CD4-positive, alpha-beta T cell (primary cell): Measurements from ENCODE around the gene KCNMA1. TPM values are rescaled to one million over a fixed set of nuclear protein-coding genes. Genes with fewer than 3 reads are reported as not detected.

Source experiments
- ATAC-seq: fragments of 200-7000 bp; cut with Tn5 transposase; one replicate; pipeline ENCODE4 v1.10.0; 2022; ENCODE audit warnings: mild to moderate bottlenecking; ENCODE audit not compliant: poor library complexity
- CTCF ChIA-PET: fragments of 350-600 bp; sonication (Branson Sonifier 250); formaldehyde crosslinking; loops from one replicate; lab custom pipeline; 2021; ENCODE audit warnings: antibody characterized with exemption, inconsistent platforms; lab: Charles Lee
- POLR2A ChIA-PET: fragments of 350-600 bp; sonication (Branson Sonifier 250); formaldehyde crosslinking; loops from one replicate; lab custom pipeline; 2021; ENCODE audit warnings: antibody characterized with exemption, inconsistent platforms; lab: Charles Lee
- DNase-seq, 14 experiments: peaks; one replicate each; pipeline ENCODE4 v3.0.0-alpha.2; 2013 to 2020; ENCODE audit warnings: mixed read lengths in 2 of 14
- H3K27ac ChIP-seq, 2 donors: one replicate each; pipeline versions ENCODE4 v1.5.1 to v1.7.0; 2013; ENCODE audit warnings: low read length in 2 of 2, low read depth in 1 of 2, mild to moderate bottlenecking in 1 of 2
- H3K27me3 ChIP-seq, 2 experiments: 1 replicate in 1 of 2; 2 replicates in 1 of 2; pipeline versions ENCODE4 v1.6.1 to v1.7.0; 2013; ENCODE audit warnings: low read length in 2 of 2, control low read depth in 1 of 2, mild to moderate bottlenecking in 1 of 2, moderate library complexity in 1 of 2; ENCODE audit not compliant: insufficient read depth in 2 of 2, control insufficient read depth in 1 of 2
- H3K36me3 ChIP-seq: one replicate; pipeline ENCODE4 v1.6.1; 2013; ENCODE audit warnings: low read length, control low read depth; ENCODE audit not compliant: insufficient read depth
- H3K4me1 ChIP-seq: one replicate; pipeline ENCODE4 v1.6.1; 2013; ENCODE audit warnings: low read length, control low read depth; ENCODE audit not compliant: insufficient read depth
- H3K4me3 ChIP-seq: one replicate; pipeline ENCODE4 v1.5.1; 2013; ENCODE audit warnings: mild to moderate bottlenecking, low read length, moderate library complexity
- H3K9me3 ChIP-seq, 2 experiments: 1 replicate in 1 of 2; 2 replicates in 1 of 2; pipeline versions ENCODE4 v1.6.1 to v1.7.0; 2013; ENCODE audit warnings: low read length in 2 of 2, mild to moderate bottlenecking in 2 of 2, control low read depth in 1 of 2, moderate library complexity in 1 of 2; ENCODE audit not compliant: control insufficient read depth in 1 of 2, insufficient read depth in 1 of 2
- H3K27ac Mint-ChIP-seq: one replicate; pipeline ENCODE4 v1.8.0; 2020; ENCODE audit warnings: mixed read lengths
- H3K27me3 Mint-ChIP-seq: one replicate; pipeline ENCODE4 v1.8.0; 2021; ENCODE audit warnings: mixed read lengths
- H3K36me3 Mint-ChIP-seq: one replicate; pipeline ENCODE4 v1.8.0; 2021; ENCODE audit warnings: low read depth, mixed read lengths
- H3K4me1 Mint-ChIP-seq: one replicate; pipeline ENCODE4 v1.8.0; 2021; ENCODE audit warnings: low read depth, mixed read lengths
- H3K4me3 Mint-ChIP-seq: one replicate; pipeline ENCODE4 v1.8.0; 2020; ENCODE audit warnings: mild to moderate bottlenecking, mixed read lengths
- H3K9me3 Mint-ChIP-seq: one replicate; pipeline ENCODE4 v1.8.0; 2020; ENCODE audit warnings: mixed read lengths
- CTCF ChIP-seq: fragments of 200-600 bp; IDR thresholded peaks from one replicate; pipeline ENCODE4 v1.8.0; 2022; ENCODE audit warnings: antibody characterized with exemption, mild to moderate bottlenecking
- intact Hi-C, 2 experiments: fragments of 100-400 bp; cut with DNase I in 1 of 2; cut with micrococcal nuclease in 1 of 2; formaldehyde crosslinking; loops; one replicate each; pipeline versions ENCODE4 v1.15.1 to v1.9.0; 2023 to 2025; cut with DNase I, micrococcal nuclease
- total RNA-seq, 174 experiments: library from RNA in 2 of 174; stranded (reverse) in 2 of 174; gene quantifications; one replicate each; pipeline ENCODE4 v1.2.3 and lab custom pipeline; 2021 to 2026

The KCNMA1 gene
- total RNA-seq, 2 experiments from 2014 or later: not detected

GRCh38 chr10:77601488-77601887 lies 36.1 kb downstream of the KCNMA1 start:
- no peak for ATAC-seq
- CTCF ChIA-PET: no interaction called here

GRCh38 chr10:77600640-77601039 lies 37.0 kb downstream of the KCNMA1 start:
- Mint-ChIP-seq H3K4me3 (no peak overlapping the region), H3K9me3 (no peaks in the 10 kb centered on the region), H3K36me3 (no peaks in the 10 kb centered on the region), H3K27me3 (no peaks in the 10 kb centered on the region), H3K4me1 (peaks cover 5% of the 10 kb centered on the region), H3K27ac (no peak overlapping the region)
- Histone ChIP-seq H3K4me3 (no peak overlapping the region), H3K9me3 (peaks cover 0 to 5% of the 10 kb centered on the region in 2 experiments), H3K27ac (no peak overlapping the region), H3K27me3 (peaks cover 0 to 2% of the 10 kb centered on the region in 2 experiments), H3K4me1 (no peaks in the 10 kb centered on the region), H3K36me3 (no peaks in the 10 kb centered on the region)
- no peak for ATAC-seq
- intact Hi-C loops: no loop called here
- no peak for DNase-seq
- ChIA-PET POLR2A (no interaction called here), CTCF (no interaction called here)
- no peak for TF ChIP-seq CTCF

More at GRCh38 chr10:77601488-77601887, 36.1 kb downstream of the KCNMA1 start:
- Mint-ChIP-seq H3K4me1 (peaks cover 5% of the 10 kb centered on the region), H3K27me3 (no peaks in the 10 kb centered on the region), H3K27ac (no peak overlapping the region), H3K4me3 (no peak overlapping the region), H3K9me3 (no peaks in the 10 kb centered on the region), H3K36me3 (no peaks in the 10 kb centered on the region)
- DNase-seq: no peak
- no peaks in the 10 kb centered on the region for H3K4me1 ChIP-seq
- no peaks in the 10 kb centered on the region for H3K36me3 ChIP-seq
- H3K27me3 ChIP-seq: peaks cover 0 to 2% of the 10 kb centered on the region in 2 experiments
- POLR2A ChIA-PET: no interaction called here
- TF ChIP-seq CTCF: no peak
- peaks cover 0 to 5% of the 10 kb centered on the region in 2 experiments for H3K9me3 ChIP-seq
- intact Hi-C loops: no loop called here
- H3K27ac ChIP-seq: no peak overlapping the region
- H3K4me3 ChIP-seq: no peak overlapping the region

GRCh38 chr10:77599651-77600050 lies 38.0 kb downstream of the KCNMA1 start:
- H3K27me3 Mint-ChIP-seq: no peaks in the 10 kb centered on the region
- H3K36me3 Mint-ChIP-seq: no peaks in the 10 kb centered on the region
- no peak overlapping the region for H3K4me3 ChIP-seq
- ATAC-seq (no peak), DNase-seq (no peak)
- intact Hi-C loops: no loop called here
- H3K9me3 Mint-ChIP-seq: no peaks in the 10 kb centered on the region
- H3K9me3 ChIP-seq: peaks cover 0 to 5% of the 10 kb centered on the region in 2 experiments
- no peak overlapping the region for H3K4me3 Mint-ChIP-seq
- no peaks in the 10 kb centered on the region for H3K36me3 ChIP-seq
- no peak overlapping the region for H3K27ac ChIP-seq
- peaks cover 0 to 2% of the 10 kb centered on the region in 2 experiments for H3K27me3 ChIP-seq
- H3K4me1 ChIP-seq: no peaks in the 10 kb centered on the region
- no peak for TF ChIP-seq CTCF
- ChIA-PET POLR2A (no interaction called here), CTCF (no interaction called here)
- peaks cover 5% of the 10 kb centered on the region for H3K4me1 Mint-ChIP-seq
- no peak overlapping the region for H3K27ac Mint-ChIP-seq
